Breast epithelium (tissue), 4 donors: ENCODE results near the gene EXPH5. TPM values are rescaled to one million over a fixed set of nuclear protein-coding genes. Genes with fewer than 3 reads are reported as not detected.

Experiments used
- DNase-seq, 2 donors: peaks; one replicate each; pipeline ENCODE4 v3.0.0-alpha.2; 2019; ENCODE audit warnings: low spot score in 2 of 2
- H3K27ac ChIP-seq, 2 donors: fragments of 200-600 bp; sonication (generic) in 1 of 2; one replicate each; pipeline ENCODE4 v1.5.1; 2016 to 2019; ENCODE audit warnings: mild to moderate bottlenecking in 1 of 2
- H3K27me3 ChIP-seq, 2 donors: fragments of 200-600 bp; sonication (generic) in 1 of 2; one replicate each; pipeline versions ENCODE4 v1.5.1 to v1.6.0; 2017 to 2019; ENCODE audit warnings: control low read depth in 1 of 2, mild to moderate bottlenecking in 1 of 2
- H3K36me3 ChIP-seq: fragments of 200-600 bp; one replicate; pipeline ENCODE4 v1.5.1; 2019
- H3K4me1 ChIP-seq, 2 donors: fragments of 200-600 bp; sonication (generic); one replicate each; pipeline ENCODE4 v1.5.1; 2016 to 2019; ENCODE audit warnings: control low read depth in 1 of 2
- H3K4me3 ChIP-seq, 3 donors: fragments of 200-600 bp; sonication (generic); 1 replicate in 2 of 3; 2 replicates in 1 of 3; pipeline ENCODE4 v1.5.1; 2016 to 2019; ENCODE audit warnings: mild to moderate bottlenecking in 3 of 3, moderate library complexity in 2 of 3
- H3K9me3 ChIP-seq, 2 donors: fragments of 200-600 bp; sonication (generic) in 1 of 2; one replicate each; pipeline ENCODE4 v1.5.1; 2016 to 2019; ENCODE audit warnings: control low read depth in 1 of 2
- CTCF ChIP-seq, 3 donors: fragments of 450-650 bp; IDR thresholded peaks; one replicate each; pipeline ENCODE4 v1.5.1; 2016 to 2017; ENCODE audit warnings: antibody characterized with exemption in 3 of 3, mild to moderate bottlenecking in 3 of 3, moderate library complexity in 3 of 3
- POLR2A ChIP-seq: fragments of 450-650 bp; IDR thresholded peaks from one replicate; pipeline ENCODE4 v1.6.1; 2016; ENCODE audit warnings: antibody characterized with exemption, mild to moderate bottlenecking, moderate library complexity
- POLR2AphosphoS5 ChIP-seq, 3 donors: sonication (generic); formaldehyde crosslinking; IDR thresholded peaks; one replicate each; pipeline ENCODE4 v1.6.1; 2017; ENCODE audit warnings: antibody characterized with exemption in 3 of 3
- intact Hi-C: fragments of 100-400 bp; cut with DNase I; formaldehyde crosslinking; loops from one replicate; pipeline ENCODE4 v1.15.1; 2023; ENCODE audit warnings: low total_unique reads
- total RNA-seq, 3 donors: library from RNA; depleted of rRNA; stranded (reverse); fragments of >200 nt; gene quantifications; one replicate each; pipeline ENCODE4 v1.1.0, GENCODE V29; 2016

Gene EXPH5
- total RNA-seq, 3 donors from 2014 or later = 3.2 to 16.8 (median 8.8) TPM

- TF ChIP-seq POLR2A = no peak
- TF ChIP-seq CTCF (IDR thresholded peaks at IDR 0.05) = no peak
- no peak for TF ChIP-seq POLR2AphosphoS5 (IDR thresholded peaks at IDR 0.05)
- H3K9me3 ChIP-seq = no peaks in the 10 kb centered on the region
- intact Hi-C loops = no loop called here
These were observed 94.7 kb downstream of the EXPH5 start for GRCh38 chr11:108498816-108499408.

DNA sequence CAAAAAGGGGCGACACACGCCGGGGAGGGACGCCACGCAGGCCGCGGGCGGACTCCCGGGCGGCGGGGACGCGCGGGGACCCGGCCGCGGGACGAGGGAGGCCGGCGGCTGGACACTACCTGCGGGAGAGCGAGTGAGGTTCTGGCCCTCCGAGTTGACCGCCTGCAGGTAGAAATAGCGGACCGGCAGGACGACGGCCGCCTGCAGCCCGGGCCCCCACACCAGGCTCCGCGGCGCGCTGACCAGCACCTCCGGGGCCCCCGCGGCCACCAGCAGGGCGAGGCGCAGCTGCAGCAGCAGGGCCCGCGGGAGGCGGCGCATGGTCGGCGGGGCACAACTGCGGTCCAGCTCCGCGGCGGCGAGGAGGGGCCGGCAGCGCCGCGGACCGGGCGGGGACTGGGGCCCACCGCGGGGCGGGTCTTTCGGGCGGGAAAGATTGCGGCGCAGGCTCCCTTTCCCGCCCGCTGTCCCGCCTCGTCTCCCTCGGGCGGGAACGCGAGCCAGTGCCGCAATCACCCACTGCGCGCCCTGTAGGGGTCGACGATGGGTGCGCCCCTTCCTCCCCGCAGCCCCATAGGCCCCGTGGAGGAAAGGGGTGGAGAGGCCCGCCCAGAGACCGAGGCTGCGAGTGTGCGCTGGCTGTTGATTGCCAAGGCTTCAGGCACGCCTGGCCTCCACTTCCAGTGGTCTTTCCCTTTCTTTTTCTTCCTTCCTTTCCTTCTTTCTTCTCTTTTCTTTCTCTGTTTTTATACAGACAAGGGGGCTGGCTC lies 95.3 kb downstream of the EXPH5 start, which contains the start of gene POGLUT3:
TSS of gene POGLUT3 (minus strand) at position 339 of the 770 bp plus-strand sequence. CDS start at position 321, 18 bp downstream.
- TF ChIP-seq POLR2A (no peak), CTCF (IDR thresholded peaks at IDR 0.05) (peak in 1 of 3 donors; percentile 17), POLR2AphosphoS5 (IDR thresholded peaks at IDR 0.05) (peak in 1 of 3 donors; percentile 58)
- no peaks in the 10 kb centered on the region for H3K36me3 ChIP-seq
- no peaks in the 10 kb centered on the region for H3K4me1 ChIP-seq
- no peaks in the 10 kb centered on the region for H3K27me3 ChIP-seq
- peak within 1 kb of the TSS; percentile 93 to 96 for H3K27ac ChIP-seq
- DNase-seq = no peak
- H3K4me3 ChIP-seq = peak within 1 kb of the TSS; percentile 62 to 81 (median 71)
- intact Hi-C loops = no loop called here
- no peaks in the 10 kb centered on the region for H3K9me3 ChIP-seq

More at GRCh38 chr11:108498816-108499408, 94.7 kb downstream of the EXPH5 start:
- no peaks in the 10 kb centered on the region for H3K4me1 ChIP-seq
- H3K36me3 ChIP-seq = no peaks in the 10 kb centered on the region
- peak overlapping the region; percentile 93 to 96 for H3K27ac ChIP-seq
- peak overlapping the region; percentile 62 to 81 (median 71) for H3K4me3 ChIP-seq
- DNase-seq = no peak
- no peaks in the 10 kb centered on the region for H3K27me3 ChIP-seq

- Histone ChIP-seq H3K36me3 (no peaks in the 10 kb centered on the region), H3K27me3 (no peaks in the 10 kb centered on the region), H3K9me3 (no peaks in the 10 kb centered on the region), H3K4me1 (no peaks in the 10 kb centered on the region), H3K4me3 (peak overlapping the region; percentile 62 to 81 (median 71)), H3K27ac (peak overlapping the region; percentile 93 to 96)
- TF ChIP-seq CTCF (IDR thresholded peaks at IDR 0.05) = no peak
- TF ChIP-seq POLR2A = no peak
- TF ChIP-seq POLR2AphosphoS5 (IDR thresholded peaks at IDR 0.05) = peak; percentile 89 to 94 (median 92)
- peak; percentile 81 to 82 for DNase-seq
- intact Hi-C loops = no loop called here
These were observed 96.1 kb downstream of the EXPH5 start for GRCh38 chr11:108497317-108498045.

DNA sequence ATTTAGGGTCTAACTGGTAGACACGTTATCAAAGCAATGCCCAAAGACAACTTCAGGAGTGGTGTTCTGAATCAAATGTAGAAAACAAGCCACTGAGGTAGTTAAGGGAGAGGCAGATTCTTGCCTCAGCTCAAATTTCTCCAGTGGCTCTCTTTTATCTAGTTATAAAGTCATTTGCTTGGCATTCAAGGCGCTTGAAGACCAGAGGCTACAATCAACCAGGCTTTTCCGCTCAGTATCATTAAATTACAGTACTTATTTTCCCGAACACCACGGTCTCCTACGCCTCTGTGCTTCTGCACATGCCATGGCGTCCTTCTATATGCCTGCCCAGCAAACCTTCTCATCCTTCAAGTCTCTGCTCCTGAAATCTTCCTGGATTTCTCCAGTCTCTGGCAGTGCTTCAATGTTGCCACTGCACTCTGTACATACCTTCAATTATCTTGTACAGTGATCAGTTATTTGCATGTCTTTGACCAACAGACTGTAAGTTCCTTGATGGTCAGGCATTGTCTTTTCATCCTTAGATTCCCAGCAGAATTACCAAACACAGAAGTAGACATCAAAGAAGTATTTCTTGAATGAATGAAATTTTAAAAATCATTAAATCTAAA lies 96.8 kb downstream of the EXPH5 start:
- H3K36me3 ChIP-seq = no peaks in the 10 kb centered on the region
- no peaks in the 10 kb centered on the region for H3K9me3 ChIP-seq
- no peak for TF ChIP-seq POLR2AphosphoS5 (IDR thresholded peaks at IDR 0.05)
- TF ChIP-seq POLR2A = no peak
- no peak for TF ChIP-seq CTCF (IDR thresholded peaks at IDR 0.05)
- intact Hi-C loops = no loop called here
- no peak for DNase-seq
- peak overlapping the region; percentile 62 to 81 (median 71) for H3K4me3 ChIP-seq
- H3K27ac ChIP-seq = peak overlapping the region; percentile 93 to 96
- no peaks in the 10 kb centered on the region for H3K4me1 ChIP-seq
- no peaks in the 10 kb centered on the region for H3K27me3 ChIP-seq
